ENCODE measurements around the gene FN1.
A peak's percentile ranks its signal among the peaks of the same experiment; 100 is the strongest.

Gene FN1

DNA sequence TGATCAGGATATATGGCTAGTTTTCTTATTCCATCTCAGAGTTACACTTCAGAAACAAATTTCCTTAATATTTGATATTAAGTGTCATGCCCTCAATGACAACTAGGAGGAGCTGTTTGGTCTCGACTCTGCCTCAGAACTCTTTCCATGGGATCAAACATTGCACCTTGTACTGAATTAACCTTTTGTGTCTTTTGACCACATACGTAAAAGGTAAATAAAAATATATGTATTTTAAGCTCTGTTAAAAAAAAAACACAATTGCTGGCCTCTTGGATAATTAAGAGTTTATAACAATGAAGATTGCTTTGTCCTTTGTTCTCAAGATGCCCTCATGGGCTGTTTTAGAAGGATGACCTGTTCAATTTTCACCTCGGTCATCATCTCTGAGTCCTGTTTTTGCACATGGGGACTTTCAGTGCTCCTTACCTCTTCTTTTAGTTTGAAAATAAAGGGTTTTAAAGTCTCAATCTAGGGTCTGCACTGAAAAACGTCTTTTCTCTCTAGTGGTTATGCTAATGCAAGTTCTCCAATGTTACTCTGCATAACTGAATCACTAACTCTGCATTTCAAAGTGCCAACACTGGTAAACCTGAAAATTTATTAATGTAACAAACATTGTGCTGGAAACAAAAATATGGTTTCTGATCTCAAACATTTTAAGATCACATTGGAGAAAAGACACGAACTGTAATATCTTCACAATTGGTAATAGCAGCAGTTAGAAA, 18.8 kb upstream of the FN1 start:
- DNase-seq (ENCODE audit: low spot score): peak; percentile 41
- in situ Hi-C loops (cut with MboI; ENCODE audit: low pct_unique_long_range_greater_than_20kb, low sequenced_read_pairs, unreplicated experiment): no loop called here
- TF ChIP-seq, protein P1, sequence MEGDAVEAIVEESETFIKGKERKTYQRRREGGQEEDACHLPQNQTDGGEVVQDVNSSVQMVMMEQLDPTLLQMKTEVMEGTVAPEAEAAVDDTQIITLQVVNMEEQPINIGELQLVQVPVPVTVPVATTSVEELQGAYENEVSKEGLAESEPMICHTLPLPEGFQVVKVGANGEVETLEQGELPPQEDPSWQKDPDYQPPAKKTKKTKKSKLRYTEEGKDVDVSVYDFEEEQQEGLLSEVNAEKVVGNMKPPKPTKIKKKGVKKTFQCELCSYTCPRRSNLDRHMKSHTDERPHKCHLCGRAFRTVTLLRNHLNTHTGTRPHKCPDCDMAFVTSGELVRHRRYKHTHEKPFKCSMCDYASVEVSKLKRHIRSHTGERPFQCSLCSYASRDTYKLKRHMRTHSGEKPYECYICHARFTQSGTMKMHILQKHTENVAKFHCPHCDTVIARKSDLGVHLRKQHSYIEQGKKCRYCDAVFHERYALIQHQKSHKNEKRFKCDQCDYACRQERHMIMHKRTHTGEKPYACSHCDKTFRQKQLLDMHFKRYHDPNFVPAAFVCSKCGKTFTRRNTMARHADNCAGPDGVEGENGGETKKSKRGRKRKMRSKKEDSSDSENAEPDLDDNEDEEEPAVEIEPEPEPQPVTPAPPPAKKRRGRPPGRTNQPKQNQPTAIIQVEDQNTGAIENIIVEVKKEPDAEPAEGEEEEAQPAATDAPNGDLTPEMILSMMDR (IDR thresholded peaks at IDR 0.05; ENCODE audit: extremely low read depth, insufficient read depth, missing control alignments): peak; percentile 76

DNA sequence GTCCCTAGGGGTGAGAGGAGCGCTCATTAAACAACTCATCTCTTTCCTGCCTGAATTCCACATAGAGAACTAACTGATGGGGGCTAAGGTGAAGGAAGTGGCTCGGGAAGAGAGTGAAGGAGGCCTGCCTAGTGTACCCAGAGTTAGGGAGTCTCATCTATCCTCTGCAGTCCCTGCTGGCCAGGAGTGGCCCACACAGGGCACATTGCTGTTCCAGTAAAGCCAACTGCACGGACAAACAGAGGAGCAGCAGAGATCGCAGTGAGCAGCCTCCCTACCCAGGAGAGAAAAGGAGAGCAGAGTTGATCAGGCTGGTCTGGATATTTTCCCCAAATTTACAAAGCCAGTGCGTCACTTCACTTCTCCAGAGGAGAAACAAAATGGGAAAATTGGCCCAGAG, 16.9 kb upstream of the FN1 start:
- no peak for DNase-seq (ENCODE audit: low spot score)
- TF ChIP-seq, protein P1 (IDR thresholded peaks at IDR 0.05; ENCODE audit: extremely low read depth, insufficient read depth, missing control alignments): no peak
- in situ Hi-C loops (cut with MboI; ENCODE audit: low pct_unique_long_range_greater_than_20kb, low sequenced_read_pairs, unreplicated experiment): no loop called here

DNA sequence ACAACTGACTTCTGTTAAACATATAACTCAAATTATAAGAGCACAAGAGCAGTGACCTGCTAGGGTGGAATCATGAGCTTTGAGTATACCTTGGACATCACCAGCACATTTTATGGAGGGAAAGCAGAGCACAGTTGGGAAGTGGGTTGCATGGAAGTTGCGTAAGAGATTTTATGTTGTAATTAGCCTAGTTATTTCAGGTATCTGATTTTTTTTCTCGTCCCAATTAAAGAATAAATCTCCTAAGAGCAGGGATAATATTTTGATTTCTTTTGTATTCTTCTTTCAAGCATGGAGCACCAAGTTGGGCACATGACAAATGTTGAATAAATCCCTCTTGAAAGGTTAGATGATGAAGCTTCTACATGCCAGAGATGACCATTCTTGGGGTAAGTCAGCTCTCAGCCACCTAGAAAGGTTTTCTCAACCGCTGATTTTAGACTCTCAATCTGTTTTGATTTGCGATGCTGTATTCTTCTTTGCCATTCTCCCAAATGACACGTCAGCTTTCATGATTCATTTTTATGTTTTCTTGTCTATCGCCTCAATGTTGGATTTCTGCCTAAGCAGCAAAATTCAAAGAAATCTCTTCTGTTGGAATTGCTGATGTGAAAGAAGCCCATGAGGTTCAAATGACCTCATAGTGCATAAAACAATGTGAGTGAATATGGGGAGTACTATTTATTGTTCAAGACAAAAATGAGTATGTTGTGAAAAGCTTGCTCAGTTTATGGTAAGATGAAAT, 15.3 kb upstream of the FN1 start:
- DNase-seq (ENCODE audit: low spot score): no peak
- in situ Hi-C loops (cut with MboI; ENCODE audit: low pct_unique_long_range_greater_than_20kb, low sequenced_read_pairs, unreplicated experiment): no loop called here

DNA sequence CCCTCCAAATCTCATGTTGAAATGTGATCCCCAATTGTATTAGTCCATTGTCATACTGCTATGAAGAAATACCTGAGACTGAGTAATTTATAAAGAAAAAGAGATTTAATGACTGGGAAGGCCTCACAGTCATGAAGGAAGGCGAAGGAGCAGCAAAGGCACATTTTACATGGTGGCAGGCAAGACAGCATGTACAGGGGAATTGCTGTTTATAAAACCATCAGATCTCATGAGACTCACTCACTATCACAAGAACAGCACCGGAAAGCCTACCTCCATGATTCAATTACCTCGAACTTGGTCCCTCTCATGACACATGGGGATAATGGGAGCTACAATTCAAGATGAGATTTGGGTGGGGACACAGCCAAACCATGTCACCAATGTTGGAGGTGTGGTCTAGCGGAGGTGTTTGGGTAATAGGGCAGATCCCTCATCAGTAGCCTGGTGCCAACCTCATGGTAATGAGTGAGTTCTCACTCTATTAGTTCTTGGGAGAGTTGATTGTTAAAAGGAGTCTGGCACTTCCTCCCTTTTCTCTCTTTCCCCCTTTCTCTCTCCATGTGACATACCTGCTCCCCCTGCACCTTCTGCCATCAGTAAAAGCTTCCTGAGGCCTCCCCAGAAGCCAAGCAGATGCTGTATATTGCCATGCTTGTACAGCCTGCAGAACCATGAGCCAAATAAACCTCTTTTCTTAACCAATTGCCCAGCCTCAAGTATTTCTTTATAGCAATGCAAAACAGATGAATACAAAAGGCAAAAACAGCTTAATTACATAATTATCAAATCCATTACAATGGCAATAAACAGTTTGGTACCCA, 14.5 kb upstream of the FN1 start:
- TF ChIP-seq, protein P1 (IDR thresholded peaks at IDR 0.05; ENCODE audit: extremely low read depth, insufficient read depth, missing control alignments): no peak
- DNase-seq (ENCODE audit: low spot score): no peak
- in situ Hi-C loops (cut with MboI; ENCODE audit: low pct_unique_long_range_greater_than_20kb, low sequenced_read_pairs, unreplicated experiment): no loop called here

More for the DNA sequence above, 15.3 kb upstream of the FN1 start:
- TF ChIP-seq, protein P1 (IDR thresholded peaks at IDR 0.05; ENCODE audit: extremely low read depth, insufficient read depth, missing control alignments): no peak

DNA sequence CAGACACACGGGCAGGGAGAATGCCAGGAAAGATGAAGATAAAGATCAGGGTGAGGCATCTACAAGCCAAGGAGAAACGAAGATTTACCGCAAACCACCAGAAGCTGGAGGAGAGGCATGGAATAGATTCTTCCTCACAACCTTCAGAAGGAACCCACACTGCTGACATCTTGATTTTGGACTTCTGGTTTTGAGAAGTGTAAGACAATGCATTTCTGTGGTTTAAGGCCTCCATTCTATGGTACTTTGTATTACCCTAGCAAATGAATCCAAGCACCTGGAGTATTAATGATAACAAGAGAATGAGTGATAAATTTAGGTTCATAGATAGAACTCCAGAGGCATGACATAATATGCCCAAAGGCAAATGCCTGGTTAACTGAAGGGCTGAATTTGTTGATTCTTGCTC, 11.8 kb upstream of the FN1 start:
- TF ChIP-seq, protein P1 (IDR thresholded peaks at IDR 0.05; ENCODE audit: extremely low read depth, insufficient read depth, missing control alignments): no peak
- in situ Hi-C loops (cut with MboI; ENCODE audit: low pct_unique_long_range_greater_than_20kb, low sequenced_read_pairs, unreplicated experiment): loop anchor here (10.0 kb wide), 1 partner anchor 467 kb away; no protein-coding TSS in a partner anchor
- no peak for DNase-seq (ENCODE audit: low spot score)

DNA sequence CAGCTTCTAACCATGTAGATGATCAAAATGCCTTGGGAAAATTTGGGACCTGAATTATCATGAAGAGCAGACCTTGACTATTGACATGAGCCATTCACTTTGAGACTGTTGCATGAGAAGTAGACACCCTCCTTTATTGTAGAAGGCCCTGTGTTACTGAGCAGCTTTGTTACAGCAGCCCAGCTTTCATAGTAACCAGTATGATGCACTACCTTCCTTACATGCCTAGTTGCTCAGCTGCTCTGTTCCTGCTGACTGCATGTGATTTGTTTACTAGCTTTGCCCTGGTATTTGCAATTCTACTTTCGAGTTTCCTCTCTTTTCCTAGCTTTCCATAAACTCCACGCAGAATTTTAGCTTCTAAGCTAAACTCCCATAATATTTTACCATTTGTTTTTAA, 11.2 kb upstream of the FN1 start:
- in situ Hi-C loops (cut with MboI; ENCODE audit: low pct_unique_long_range_greater_than_20kb, low sequenced_read_pairs, unreplicated experiment): loop anchor here (10.0 kb wide), 1 partner anchor 468 kb away; no protein-coding TSS in a partner anchor
- no peak for DNase-seq (ENCODE audit: low spot score)
- TF ChIP-seq, protein P1 (IDR thresholded peaks at IDR 0.05; ENCODE audit: extremely low read depth, insufficient read depth, missing control alignments): no peak

Measured in GM13977 (cell line).